ENCODE measurements around the gene BRICD5.
A peak's percentile ranks its signal among the peaks of the same experiment; 100 is the strongest.
"Not testable (repeated sequence)": the region's sequence is repeated elsewhere in the genome, so short reads cannot be mapped to it uniquely, and the experiment has no call there.

BRICD5 gene

DNA sequence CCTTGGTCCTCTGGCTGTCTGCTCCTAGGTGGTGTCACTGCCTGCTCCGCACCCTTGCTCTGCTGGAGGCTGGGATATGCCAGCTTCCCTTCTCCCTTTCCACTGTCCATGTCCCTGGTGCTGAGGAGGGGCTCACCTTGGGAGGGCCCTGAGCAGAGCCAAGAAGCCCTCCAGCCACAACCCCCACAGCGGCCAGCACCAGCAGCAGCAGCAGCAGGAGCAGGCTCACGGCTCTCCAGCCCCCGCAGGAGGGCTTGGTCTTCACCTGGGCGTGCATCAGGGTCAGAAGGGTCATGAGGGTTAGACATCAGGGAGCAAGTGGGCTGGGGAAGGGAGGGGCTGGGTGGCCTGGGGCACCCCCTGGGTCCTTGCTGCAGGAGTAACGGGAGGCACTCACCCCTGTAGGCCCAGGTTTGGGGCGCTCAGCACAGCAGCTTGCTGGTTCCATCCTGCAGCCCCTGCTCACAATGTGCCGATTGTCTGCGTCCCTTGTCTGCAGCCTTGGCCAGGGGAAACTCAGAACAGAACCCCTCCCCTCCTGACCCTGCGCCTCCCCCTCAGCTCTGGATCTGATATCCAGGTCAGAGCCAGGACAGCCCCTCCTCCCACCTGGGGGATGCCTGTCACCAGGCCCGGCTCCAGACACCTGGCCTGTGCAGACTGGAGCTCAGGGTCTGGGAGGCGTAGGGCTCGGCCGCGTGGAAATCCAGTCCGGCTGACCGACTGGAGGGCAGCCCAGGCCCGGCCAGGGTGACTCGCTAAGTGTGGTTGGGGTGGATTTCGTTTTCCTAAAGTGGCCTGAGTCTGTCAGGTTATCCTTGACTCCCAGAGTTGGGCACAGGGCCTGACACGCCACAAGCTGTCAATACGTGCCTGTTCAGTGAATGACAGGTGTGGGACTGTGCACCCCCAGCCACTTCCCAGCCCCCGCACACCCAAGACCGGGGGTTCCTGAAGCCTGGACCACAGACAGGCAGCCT lies at the start of gene BRICD5:
Gene BRICD5 (minus strand): TSS at position 478 of the 980 bp plus-strand sequence. CDS start 30 bp downstream, at position 448.
- no peak for DNase-seq

- DNase-seq: no peak
These were observed 49.6 kb upstream of the BRICD5 start for GRCh38 chr16:2260250-2260649.

DNA sequence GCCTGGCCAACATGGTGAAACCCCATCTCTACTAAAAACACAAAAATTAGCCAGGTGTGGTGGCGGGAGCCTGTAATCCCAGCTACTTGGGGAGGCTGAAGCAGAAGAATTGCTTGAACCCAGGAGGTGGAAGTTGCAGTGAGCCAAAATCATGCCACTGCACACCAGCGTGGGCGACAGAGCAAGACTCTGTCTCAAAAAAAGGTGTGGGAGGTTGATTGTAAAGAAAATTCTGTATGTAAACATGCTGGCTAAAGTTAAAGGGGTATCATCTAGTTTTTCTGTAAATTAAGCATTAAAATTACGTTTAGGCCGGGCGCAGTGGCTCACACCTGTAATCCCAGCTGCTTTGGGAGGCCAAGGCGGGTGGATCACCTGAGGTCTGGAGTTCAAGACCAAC lies 47.9 kb upstream of the BRICD5 start:
- DNase-seq: not testable (repeated sequence)

GRCh38 chr16:2257726-2258125 lies 47.1 kb upstream of the BRICD5 start:
- no peak for DNase-seq

- DNase-seq: no peak
These were observed 46.0 kb upstream of the BRICD5 start for GRCh38 chr16:2256531-2257140.

GRCh38 chr16:2253293-2253692 lies 42.6 kb upstream of the BRICD5 start:
- DNase-seq: no peak

DNA sequence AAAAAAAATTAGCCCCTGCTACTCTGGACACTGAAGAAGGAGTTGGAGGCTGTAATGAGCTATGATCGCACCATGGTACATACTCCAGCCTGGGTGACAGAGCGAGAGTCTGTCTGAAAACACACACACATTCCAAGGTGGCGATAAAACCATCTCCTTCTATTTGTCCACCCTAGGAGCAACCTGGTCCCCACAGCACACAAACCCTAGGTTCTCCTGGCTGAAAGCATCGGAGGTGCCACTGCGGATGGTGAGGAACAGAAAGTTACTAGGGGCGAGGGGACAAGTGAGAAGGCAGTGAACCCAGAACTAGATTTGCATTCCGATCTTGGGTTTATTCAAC lies 42.1 kb upstream of the BRICD5 start:
- no peak for DNase-seq

DNA sequence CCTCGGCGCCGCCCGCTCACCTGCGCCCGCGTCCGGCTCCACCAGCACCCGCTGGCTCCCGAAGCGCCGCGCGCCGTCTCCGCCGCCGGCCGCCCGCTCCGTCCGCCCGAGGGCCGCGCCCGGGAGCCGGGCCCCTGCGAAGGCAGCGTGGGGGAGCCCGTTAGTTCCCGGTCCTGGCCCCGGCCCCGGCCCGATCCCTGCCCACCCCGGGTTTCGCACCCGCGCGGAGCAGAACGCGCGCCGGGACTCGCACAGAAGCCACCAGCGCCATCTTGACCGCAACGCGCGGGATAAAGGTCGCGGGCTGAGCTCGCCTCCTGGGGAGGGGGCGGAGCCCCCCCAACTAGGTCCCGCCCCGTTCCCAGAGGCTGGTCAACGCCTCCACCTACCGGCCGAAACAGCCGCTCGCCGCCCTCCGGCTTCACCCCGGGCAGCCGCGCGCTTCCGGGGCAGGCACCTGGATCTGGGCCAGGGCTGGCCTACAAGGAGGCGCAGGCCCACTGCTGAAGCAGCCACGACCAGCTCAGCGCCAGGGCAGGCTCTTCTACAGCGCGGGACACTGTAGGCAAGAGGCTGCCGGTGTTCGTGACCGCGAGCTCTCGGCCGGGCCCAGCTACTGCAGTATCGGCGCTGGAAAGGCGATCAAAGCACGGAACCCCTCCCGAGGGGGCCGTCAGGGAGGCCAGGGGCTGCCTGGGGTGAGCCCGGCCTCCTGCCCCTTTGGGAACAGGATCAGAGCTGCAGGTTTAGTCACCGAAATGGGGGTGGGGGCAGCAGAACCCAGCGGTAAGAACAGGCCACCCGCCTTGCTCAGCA lies 40.8 kb upstream of the BRICD5 start, which contains the start of gene ECI1:
Gene ECI1 (minus strand): TSS at position 292 of the 816 bp plus-strand sequence. CDS start 21 bp downstream, at position 271.
- DNase-seq: peak; percentile 87

DNA sequence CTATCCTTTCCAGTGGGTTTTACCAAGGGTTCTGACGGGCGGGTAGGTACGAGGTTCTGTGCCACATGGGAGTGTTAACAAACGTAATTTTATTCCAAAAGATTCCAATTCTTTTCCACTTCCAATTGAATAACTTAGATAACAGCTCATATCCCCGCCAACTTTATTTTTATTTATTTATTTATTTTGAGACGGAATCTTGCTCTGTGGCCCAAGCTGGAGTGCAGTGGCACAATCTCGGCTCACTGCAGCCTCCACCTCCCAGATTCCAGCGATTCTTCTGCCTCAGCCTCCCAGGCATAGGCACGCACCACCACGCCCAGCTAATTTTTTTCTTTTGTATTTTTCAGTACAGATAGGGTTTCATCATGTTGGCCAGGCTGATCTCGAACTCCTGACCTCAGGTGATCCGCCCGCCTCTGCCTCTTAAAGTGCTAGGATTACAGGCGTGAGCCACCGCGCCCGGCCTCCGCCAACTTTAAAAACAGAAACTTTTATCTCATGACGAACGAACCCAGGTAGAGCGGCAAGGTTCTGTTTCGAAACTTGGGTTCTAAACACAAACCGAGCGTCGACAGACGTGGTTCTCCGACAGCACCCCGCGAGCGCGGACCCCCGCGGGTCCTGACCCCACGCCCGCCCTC lies 40.1 kb upstream of the BRICD5 start:
- DNase-seq: peak; percentile 53

- no peak for DNase-seq
These were observed 35.7 kb upstream of the BRICD5 start for GRCh38 chr16:2246301-2246885.

DNA sequence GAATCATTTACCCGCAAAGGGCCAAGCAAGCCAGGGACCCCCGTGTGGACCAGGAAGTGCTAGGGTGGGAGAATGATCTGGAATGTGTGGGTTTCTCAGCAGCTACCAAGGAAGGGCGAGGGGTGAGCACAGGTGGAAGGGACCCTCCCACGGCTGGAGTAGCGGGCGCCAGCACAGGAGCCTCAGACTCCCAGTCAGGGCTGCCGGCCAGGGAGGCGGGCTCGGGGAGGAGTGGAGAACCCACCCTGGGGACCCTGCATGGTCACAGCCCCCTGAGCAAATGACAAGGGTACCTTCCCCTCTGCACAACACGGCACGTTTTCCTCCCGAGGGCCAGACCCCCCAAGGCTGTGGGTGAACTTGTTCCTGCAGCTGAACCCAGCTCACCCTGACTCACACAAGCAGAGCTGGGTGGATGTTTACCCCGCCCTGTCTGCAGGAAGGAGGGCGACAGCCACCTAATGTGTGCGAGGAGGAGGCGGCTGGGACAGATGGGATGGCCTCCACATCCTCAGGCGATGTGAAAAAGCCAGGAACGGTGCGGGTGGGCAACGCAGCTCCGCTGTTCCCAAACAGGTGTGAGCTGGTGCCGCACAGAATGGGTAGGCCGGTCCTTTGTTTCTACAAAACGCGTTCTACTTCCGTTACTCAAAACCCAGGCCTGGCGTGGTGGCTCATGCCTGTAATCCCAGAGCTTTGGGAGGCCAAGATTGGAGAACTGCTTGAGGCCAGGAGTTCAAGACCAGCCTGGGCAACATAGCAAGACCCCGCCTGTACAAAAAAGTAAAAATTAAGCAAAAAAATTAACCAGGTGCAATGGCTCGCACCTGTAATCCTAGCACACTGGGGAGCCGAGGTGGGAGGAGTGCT lies 34.5 kb upstream of the BRICD5 start:
- no peak for DNase-seq

- no peak for DNase-seq
These were observed 33.6 kb upstream of the BRICD5 start for GRCh38 chr16:2244301-2244700.

DNA sequence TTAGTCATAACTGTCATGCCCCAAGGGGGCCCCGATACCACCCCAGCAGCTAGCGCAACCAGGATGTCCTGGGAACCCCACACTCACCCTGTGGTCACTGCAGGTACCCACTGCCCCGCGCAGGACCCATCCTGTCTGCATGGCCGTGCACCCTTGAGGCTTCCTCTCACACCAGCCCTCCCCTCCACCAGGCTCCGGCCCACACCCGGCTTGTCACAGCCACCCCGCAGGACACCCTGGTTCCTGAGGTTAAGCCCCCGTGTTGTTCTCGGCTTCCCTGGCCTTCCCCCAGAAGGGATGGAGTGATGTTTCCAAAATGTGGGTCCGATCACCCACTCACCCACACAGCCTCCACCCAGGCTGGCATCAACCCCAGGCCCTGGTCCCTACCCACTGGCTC lies 33.1 kb upstream of the BRICD5 start:
- DNase-seq: no peak

- no peak for DNase-seq
These were observed 32.4 kb upstream of the BRICD5 start for GRCh38 chr16:2243031-2243528.

GRCh38 chr16:2242598-2242997 lies 31.9 kb upstream of the BRICD5 start:
- no peak for DNase-seq

GRCh38 chr16:2240331-2240730 lies 29.7 kb upstream of the BRICD5 start:
- DNase-seq: not testable (repeated sequence)

- no peak for DNase-seq
These were observed 28.4 kb upstream of the BRICD5 start for GRCh38 chr16:2238838-2239675.

- no peak for DNase-seq
These were observed 27.6 kb upstream of the BRICD5 start for GRCh38 chr16:2238150-2238837.

DNA sequence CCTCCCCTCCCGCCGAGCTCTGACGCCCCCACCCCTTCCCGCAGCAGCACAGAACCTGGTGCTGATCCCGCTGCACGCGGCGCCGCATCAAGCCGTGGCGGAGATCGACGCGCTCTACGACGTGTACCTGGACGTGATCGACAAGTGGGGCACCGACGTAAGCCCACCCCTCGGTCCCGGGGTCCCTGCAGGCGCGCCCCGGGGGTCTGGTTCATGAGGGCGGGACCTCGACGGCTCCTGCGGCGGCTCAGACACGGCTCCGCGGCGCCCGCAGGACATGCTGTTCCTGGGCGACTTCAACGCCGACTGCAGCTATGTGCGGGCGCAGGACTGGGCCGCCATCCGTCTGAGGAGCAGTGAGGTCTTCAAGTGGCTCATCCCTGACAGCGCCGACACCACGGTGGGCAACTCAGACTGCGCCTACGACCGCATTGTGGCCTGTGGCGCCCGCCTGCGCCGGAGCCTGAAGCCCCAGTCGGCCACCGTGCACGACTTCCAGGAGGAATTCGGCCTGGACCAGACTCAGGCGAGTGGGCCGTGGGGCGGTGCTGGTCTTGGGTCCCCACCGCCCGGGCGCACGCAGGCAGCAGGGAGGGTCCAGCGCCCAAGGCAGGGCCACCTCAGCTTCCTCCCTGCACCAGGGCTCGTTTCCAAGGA lies 27.0 kb upstream of the BRICD5 start:
- DNase-seq: no peak
